GM10248 (cell line): ENCODE data around the gene RNF167.

Source experiments
- CTCF ChIA-PET: fragments of 300-600 bp; sonication (Branson Sonifier 250); formaldehyde crosslinking; extraction: SDS; loops from one replicate; lab custom pipeline; 2021; ENCODE audit warnings: antibody characterized with exemption; lab: Yijun Ruan, JAX
- POLR2A ChIA-PET: fragments of 350-650 bp; sonication (Branson Sonifier 250); formaldehyde crosslinking; extraction: SDS; loops from one replicate; lab custom pipeline; 2020; ENCODE audit warnings: antibody characterized with exemption; lab: Yijun Ruan, JAX
- DNase-seq: peaks from one replicate; pipeline ENCODE4 v3.0.0; 2012; ENCODE audit errors: extremely low spot score
- TF ChIP-seq, protein P1 (sequence below): IDR thresholded peaks from 2 replicates; pipeline ENCODE4 v1.5.1; 2012; ENCODE audit warnings: mild to moderate bottlenecking, low read depth; ENCODE audit errors: extremely low read depth, missing control alignments, control extremely low read depth

The RNF167 gene

DNA sequence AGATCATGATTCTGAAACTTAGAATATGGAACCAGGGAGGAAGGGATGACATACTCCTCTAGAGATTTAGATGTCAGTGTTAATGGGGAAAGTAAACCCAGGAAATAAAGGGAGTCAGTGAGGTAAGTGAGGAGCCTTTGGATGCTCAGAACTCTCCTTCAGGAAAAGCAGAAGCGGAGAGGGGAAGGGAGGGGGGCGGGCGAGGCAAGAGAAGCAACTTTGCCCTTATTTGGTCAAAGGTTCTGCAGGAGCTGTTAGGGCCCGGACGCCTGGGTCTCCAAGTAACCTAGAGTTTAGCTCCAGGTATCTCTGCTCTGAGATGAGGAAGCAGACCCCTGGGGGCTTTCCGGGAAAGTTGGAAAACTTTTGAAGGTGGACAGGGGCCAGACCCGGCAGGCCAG is 6.9 kb downstream of the RNF167 start:
- POLR2A ChIA-PET: interaction anchor here (1.0 kb wide), 1 partner anchor 20 kb away, joined by 3 read pairs; the partner anchor contains the start of gene SPAG7

GRCh38 chr17:4947411-4948165 is 7.5 kb downstream of the RNF167 start:
- ChIA-PET POLR2A (interaction anchor here (1.0 to 1.4 kb wide), 2 partner anchors 8 to 20 kb away, joined by 3 to 6 read pairs; partner anchors contain the start of genes RNF167, SLC25A11 and SPAG7), CTCF (interaction anchor here (1.5 to 4.0 kb wide), 4 partner anchors 9 to 38 kb away, joined by 4 to 11 read pairs (median 8); partner anchors contain the start of gene SPAG7)
- DNase-seq: peak; percentile 72
- TF ChIP-seq, protein P1, sequence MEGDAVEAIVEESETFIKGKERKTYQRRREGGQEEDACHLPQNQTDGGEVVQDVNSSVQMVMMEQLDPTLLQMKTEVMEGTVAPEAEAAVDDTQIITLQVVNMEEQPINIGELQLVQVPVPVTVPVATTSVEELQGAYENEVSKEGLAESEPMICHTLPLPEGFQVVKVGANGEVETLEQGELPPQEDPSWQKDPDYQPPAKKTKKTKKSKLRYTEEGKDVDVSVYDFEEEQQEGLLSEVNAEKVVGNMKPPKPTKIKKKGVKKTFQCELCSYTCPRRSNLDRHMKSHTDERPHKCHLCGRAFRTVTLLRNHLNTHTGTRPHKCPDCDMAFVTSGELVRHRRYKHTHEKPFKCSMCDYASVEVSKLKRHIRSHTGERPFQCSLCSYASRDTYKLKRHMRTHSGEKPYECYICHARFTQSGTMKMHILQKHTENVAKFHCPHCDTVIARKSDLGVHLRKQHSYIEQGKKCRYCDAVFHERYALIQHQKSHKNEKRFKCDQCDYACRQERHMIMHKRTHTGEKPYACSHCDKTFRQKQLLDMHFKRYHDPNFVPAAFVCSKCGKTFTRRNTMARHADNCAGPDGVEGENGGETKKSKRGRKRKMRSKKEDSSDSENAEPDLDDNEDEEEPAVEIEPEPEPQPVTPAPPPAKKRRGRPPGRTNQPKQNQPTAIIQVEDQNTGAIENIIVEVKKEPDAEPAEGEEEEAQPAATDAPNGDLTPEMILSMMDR: no peak

More for the DNA sequence above, 6.9 kb downstream of the RNF167 start:
- CTCF ChIA-PET: interaction anchor here (1.2 to 4.0 kb wide), 4 partner anchors 9 to 51 kb away, joined by 3 to 11 read pairs (median 6); partner anchors contain the start of genes INCA1, KIF1C and SPAG7
- no peak for DNase-seq
- TF ChIP-seq, protein P1: no peak

GRCh38 chr17:4948166-4948930 is 8.3 kb downstream of the RNF167 start, which contains the start of gene PFN1:
PFN1 (minus strand) TSS chr17:4948530; CDS start chr17:4948394, 136 bp downstream.
- TF ChIP-seq, protein P1: no peak
- CTCF ChIA-PET: interaction anchor here (2.3 to 4.0 kb wide), 3 partner anchors 8 to 39 kb away, joined by 6 to 11 read pairs (median 9); no protein-coding TSS in a partner anchor
- POLR2A ChIA-PET: interaction anchor here (1.0 to 4.4 kb wide), 3 partner anchors 9 to 19 kb away, joined by 3 to 34 read pairs (median 6); partner anchors contain the start of genes RNF167, SLC25A11 and SPAG7
- peak; percentile 89 for DNase-seq

DNA sequence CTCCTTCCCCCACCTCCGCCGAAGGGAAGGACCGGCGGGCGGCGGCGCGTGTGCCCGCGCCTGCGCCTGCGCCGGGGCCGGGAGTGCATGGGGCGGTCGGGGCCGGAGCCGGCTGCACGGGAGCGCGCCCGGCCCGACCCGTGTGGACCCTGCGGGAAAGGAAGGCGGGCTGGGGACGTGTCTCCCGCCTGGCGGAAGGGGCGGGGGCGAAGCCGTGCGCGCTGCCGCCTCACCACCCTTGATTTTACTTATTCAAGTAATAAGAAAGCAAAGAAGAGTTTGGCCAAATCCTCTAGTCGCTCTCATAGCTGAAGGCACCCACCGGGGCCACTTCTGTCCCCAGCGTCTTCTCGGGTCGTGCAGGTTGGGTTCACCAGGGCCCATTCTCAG is 8.9 kb downstream of the RNF167 start:
- ChIA-PET POLR2A (interaction anchor here (1.4 to 4.4 kb wide), 2 partner anchors 9 to 18 kb away, joined by 6 to 34 read pairs; partner anchors contain the start of genes RNF167, SLC25A11 and SPAG7), CTCF (interaction anchor here (2.3 to 4.0 kb wide), 2 partner anchors 31 to 40 kb away, joined by 6 to 11 read pairs; no protein-coding TSS in a partner anchor)
- peak; percentile 86 for DNase-seq
- TF ChIP-seq, protein P1: no peak

GRCh38 chr17:4949321-4950074 is 9.4 kb downstream of the RNF167 start:
- TF ChIP-seq, protein P1: no peak
- POLR2A ChIA-PET: interaction anchor here (1.4 to 4.4 kb wide), 2 partner anchors 10 to 17 kb away, joined by 6 to 34 read pairs; partner anchors contain the start of genes RNF167, SLC25A11 and SPAG7
- CTCF ChIA-PET: interaction anchor here (0.9 to 4.0 kb wide), 4 partner anchors 18 to 40 kb away, joined by 3 to 12 read pairs (median 8); partner anchors contain the start of genes CAMTA2 and SPAG7
- DNase-seq: peak; percentile 87
